Cardiac muscle cell (in vitro differentiated cells and primary cell): ENCODE results near the gene NRROS. TPM values are rescaled to one million over a fixed set of nuclear protein-coding genes. Genes with fewer than 3 reads are reported as not detected.

Source experiments
- DNase-seq, 2 donors: peaks; one replicate each; pipeline versions ENCODE4 v3.0.0 to v3.0.0-alpha.2; 2010 to 2017; ENCODE audit warnings: low read depth in 1 of 2, low spot score in 1 of 2
- H3K27ac ChIP-seq: fragments of 200-600 bp; sonication (generic); 2 replicates; pipeline ENCODE4 v1.5.1; 2016
- H3K27me3 ChIP-seq: fragments of 200-600 bp; sonication (generic); 2 replicates; pipeline ENCODE4 v1.6.0; 2016; ENCODE audit warnings: control low read depth
- H3K36me3 ChIP-seq: fragments of 200-600 bp; sonication (generic); 2 replicates; pipeline ENCODE4 v1.5.1; 2016; ENCODE audit warnings: control low read depth
- H3K4me1 ChIP-seq: fragments of 200-600 bp; sonication (generic); 2 replicates; pipeline ENCODE4 v1.8.1; 2017; ENCODE audit warnings: low read depth, mild to moderate bottlenecking, mixed run types
- H3K4me3 ChIP-seq: fragments of 200-600 bp; sonication (generic); 2 replicates; pipeline ENCODE4 v1.5.1; 2016; ENCODE audit warnings: mild to moderate bottlenecking
- H3K9me3 ChIP-seq: fragments of 200-600 bp; sonication (generic); 2 replicates; pipeline ENCODE4 v1.5.1; 2017; ENCODE audit warnings: low read depth, mild to moderate bottlenecking, control low read depth
- polyA plus RNA-seq: library from polyadenylated mRNA; unstranded; fragments of >200 nt; fragmentation: Nextera tagmentation; extraction: Ambion mirVana; gene quantifications from 2 replicates; pipeline ENCODE4 v1.2.1, GENCODE V29; 2016
- total RNA-seq: library from RNA; depleted of rRNA; stranded (reverse); fragments of >200 nt; gene quantifications from 2 replicates; pipeline ENCODE4 v1.2.3, GENCODE V29; 2016
- TF ChIP-seq, protein P1 (sequence below): IDR thresholded peaks from 2 replicates; pipeline ENCODE4 v1.5.1; 2012; ENCODE audit warnings: low read depth, mild to moderate bottlenecking, low read length

NRROS gene
- total and polyA plus RNA-seq, 2 experiments from 2014 or later = 1.6 TPM; not detected in 1

DNA sequence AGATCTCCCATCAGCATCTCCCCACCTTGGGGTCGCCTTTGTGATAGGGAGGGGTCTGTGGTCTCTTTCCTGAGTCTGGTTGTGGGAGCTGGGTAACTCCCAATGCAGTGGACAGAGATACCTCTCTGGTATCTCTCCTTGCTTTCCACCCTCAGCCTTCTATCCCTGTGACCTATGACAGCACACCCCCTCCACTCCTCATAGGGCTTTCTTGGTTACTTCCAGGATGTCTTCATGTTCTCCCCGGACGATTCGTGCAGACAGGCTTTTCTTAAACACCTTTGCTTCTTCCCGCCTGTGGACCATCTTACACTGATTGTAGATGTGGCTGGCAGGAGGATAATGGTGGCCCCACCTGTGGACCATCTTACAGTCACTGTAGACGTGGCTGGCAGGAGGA is 14.2 kb upstream of the NRROS start:
- no peaks in the 10 kb centered on the region for H3K9me3 ChIP-seq
- H3K4me3 ChIP-seq = no peak overlapping the region
- no peaks in the 10 kb centered on the region for H3K27me3 ChIP-seq
- TF ChIP-seq, protein P1, sequence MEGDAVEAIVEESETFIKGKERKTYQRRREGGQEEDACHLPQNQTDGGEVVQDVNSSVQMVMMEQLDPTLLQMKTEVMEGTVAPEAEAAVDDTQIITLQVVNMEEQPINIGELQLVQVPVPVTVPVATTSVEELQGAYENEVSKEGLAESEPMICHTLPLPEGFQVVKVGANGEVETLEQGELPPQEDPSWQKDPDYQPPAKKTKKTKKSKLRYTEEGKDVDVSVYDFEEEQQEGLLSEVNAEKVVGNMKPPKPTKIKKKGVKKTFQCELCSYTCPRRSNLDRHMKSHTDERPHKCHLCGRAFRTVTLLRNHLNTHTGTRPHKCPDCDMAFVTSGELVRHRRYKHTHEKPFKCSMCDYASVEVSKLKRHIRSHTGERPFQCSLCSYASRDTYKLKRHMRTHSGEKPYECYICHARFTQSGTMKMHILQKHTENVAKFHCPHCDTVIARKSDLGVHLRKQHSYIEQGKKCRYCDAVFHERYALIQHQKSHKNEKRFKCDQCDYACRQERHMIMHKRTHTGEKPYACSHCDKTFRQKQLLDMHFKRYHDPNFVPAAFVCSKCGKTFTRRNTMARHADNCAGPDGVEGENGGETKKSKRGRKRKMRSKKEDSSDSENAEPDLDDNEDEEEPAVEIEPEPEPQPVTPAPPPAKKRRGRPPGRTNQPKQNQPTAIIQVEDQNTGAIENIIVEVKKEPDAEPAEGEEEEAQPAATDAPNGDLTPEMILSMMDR = no peak
- DNase-seq = no peak
- H3K27ac ChIP-seq = no peak overlapping the region
- peaks cover 5% of the 10 kb centered on the region for H3K4me1 ChIP-seq
- no peaks in the 10 kb centered on the region for H3K36me3 ChIP-seq

DNA sequence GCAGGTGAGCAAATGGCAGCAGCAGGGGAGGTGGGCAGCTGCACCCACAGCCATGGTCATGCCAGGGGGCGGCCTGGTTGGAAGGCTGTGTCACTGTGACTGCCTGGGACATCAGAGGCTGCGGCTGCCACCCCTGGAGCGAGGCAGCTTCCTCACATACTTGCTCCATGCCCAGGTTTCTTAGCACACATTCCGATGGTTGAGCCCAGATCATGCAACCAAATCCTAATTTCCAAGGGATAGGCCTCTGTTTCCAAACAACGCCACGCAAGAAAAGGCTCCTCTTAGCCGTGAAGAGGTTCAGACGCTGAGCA is 11.6 kb upstream of the NRROS start:
- Histone ChIP-seq H3K36me3 (no peaks in the 10 kb centered on the region), H3K27ac (no peak overlapping the region), H3K9me3 (no peaks in the 10 kb centered on the region), H3K4me3 (no peak overlapping the region), H3K27me3 (no peaks in the 10 kb centered on the region), H3K4me1 (peaks cover 6% of the 10 kb centered on the region)
- no peak for DNase-seq
- TF ChIP-seq, protein P1 = no peak

DNA sequence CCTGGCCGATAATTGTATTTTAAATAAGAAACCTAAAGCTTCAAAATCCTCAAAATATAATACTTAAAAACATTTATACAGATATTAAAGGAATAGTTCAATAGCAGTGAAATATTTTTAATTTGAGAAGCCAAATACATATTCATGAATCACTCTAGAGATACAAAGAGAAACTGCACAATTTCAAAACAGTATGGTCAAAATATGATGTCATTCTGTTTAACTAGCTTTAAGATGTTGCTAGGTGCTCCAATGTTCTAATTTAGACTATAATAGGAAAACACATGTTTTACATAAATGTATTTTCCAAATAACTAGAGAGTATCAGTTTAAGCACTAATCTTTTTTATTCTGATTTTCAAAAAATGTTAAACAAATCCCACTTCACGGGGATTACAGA is 10.3 kb upstream of the NRROS start:
- no peaks in the 10 kb centered on the region for H3K36me3 ChIP-seq
- peaks cover 8% of the 10 kb centered on the region for H3K4me1 ChIP-seq
- H3K27me3 ChIP-seq = no peaks in the 10 kb centered on the region
- H3K27ac ChIP-seq = no peak overlapping the region
- H3K4me3 ChIP-seq = no peak overlapping the region
- TF ChIP-seq, protein P1 = no peak
- no peaks in the 10 kb centered on the region for H3K9me3 ChIP-seq
- no peak for DNase-seq

DNA sequence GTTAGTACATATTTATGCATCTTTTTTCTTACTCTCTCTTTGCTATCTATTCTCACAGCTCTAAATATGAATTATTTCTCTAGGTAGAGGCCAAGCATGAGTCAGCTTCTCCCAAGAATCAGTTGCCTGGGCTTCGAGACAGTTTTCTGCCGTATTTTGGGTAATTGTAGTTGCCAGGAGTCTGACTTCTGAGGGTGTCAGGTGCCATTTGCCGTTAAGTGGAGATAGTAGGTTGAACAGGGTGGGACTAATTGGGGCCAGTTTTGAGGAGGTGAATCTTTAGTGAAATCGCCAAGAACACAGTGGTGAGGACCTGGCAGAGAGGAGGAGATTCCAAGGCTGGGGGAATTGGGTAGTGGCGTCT is 7.8 kb upstream of the NRROS start:
- peak overlapping the region; percentile 92 for H3K27ac ChIP-seq
- H3K4me1 ChIP-seq = peaks cover 8% of the 10 kb centered on the region
- no peaks in the 10 kb centered on the region for H3K27me3 ChIP-seq
- no peak for DNase-seq
- TF ChIP-seq, protein P1 = no peak
- H3K4me3 ChIP-seq = peak overlapping the region; percentile 28
- no peaks in the 10 kb centered on the region for H3K36me3 ChIP-seq
- no peaks in the 10 kb centered on the region for H3K9me3 ChIP-seq

DNA sequence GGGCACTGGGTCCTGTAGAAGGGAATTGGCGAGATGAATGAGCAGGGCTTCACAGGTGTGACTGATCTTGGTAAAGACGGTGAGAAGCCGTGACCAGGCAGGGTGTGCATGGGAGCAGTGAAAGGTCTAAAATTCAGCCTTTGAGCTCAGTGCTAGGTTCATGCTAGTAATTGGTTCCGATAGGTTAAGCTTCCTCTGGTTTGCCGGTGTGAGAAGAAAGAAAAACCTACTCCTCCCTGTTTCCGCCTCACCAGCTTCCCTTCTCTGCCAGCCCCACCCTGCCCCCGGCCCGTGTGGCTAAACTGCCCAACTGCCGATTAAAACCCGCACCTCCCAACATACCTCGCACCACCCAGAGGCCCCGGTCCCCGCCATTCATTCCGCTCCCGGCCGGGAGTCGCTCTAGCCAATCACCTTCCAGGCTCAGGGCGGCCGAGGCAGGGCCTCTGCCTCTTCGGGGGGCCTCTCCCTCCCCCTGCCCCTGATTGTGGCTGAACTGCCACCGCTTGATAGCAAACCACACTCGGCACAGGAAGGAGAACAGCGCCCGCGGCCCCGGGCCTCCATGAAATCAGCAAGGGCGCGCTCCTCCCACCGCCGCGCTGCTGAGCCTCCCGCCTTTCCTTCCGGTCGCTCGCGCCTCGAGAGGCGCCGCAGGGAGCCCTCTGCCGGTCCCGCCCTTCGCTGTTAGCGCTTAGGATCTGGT is 7.3 kb upstream of the NRROS start:
- peaks cover 8% of the 10 kb centered on the region for H3K4me1 ChIP-seq
- H3K9me3 ChIP-seq = no peaks in the 10 kb centered on the region
- DNase-seq = peak; percentile 80 to 93
- peak overlapping the region; percentile 92 for H3K27ac ChIP-seq
- H3K36me3 ChIP-seq = no peaks in the 10 kb centered on the region
- peak overlapping the region; percentile 28 for H3K4me3 ChIP-seq
- no peaks in the 10 kb centered on the region for H3K27me3 ChIP-seq
- TF ChIP-seq, protein P1 = peak; percentile 31
